ENCODE measurements around the gene RALGPS2.
A peak's percentile ranks its signal among the peaks of the same experiment; 100 is the strongest.

The RALGPS2 gene

GRCh38 chr1:178927003-178927402, 202.0 kb downstream of the RALGPS2 start:
- DNase-seq: no peak

GRCh38 chr1:178928041-178928440, 203.0 kb downstream of the RALGPS2 start:
- DNase-seq: no peak

GRCh38 chr1:178928976-178929375, 203.9 kb downstream of the RALGPS2 start:
- no peak for DNase-seq

DNA sequence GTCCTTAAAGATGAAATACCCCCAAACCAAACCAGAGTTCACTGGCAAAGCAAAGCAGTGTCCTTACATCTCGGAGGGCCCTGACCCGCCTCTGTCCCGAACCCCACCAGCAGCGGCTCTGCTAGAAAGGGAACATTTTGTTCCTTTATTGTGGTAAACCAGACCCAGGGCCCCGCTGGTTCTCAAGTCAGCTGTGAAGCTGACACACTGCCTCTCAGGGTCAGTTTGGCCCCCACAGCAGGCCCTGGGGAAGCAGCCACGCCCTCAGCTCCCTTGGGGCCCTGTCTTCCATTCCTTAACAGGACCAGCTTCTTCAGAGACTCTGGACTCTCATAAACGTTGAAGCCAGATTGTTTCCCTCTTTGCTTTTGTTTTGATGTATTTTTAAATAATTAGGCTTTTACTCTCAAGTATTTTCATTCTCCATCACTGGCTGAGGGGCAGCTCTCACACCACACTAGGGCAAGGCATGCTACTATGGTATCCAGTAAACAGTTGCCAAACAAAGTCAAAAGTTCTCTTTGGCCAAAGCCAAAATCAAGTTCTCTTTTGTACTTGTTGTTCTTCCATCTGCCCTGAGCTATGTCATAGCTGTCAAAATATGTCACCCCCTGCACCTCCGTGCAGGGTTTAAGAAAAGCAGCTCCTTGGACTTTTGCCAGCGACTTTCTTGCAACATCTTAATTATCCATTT, 207.0 kb downstream of the RALGPS2 start:
- no peak for DNase-seq

GRCh38 chr1:178932552-178932906, 207.5 kb downstream of the RALGPS2 start:
- DNase-seq: no peak

DNA sequence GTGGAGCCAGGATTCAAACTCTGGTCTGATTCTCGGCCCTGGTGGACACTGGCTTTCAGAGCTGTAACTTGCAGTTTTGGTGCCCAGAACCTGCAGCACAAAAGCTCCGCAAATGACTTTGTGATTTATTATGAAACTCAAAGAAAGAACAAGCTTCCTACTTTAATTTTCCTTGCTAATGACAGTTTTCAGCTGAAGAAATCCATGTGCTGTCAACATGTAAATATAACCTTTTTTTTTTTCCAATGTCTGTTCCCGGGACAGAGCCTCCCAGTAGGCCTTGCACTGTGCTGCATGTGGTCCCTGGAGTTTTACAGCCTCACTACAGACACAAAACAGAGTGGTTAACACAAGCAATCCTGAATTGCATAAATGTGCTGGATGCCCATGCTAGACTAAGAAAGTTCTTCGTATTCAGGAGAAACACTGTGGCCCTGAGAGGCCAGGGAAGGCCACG, 208.1 kb downstream of the RALGPS2 start:
- DNase-seq: no peak

GRCh38 chr1:178933709-178934490, 208.9 kb downstream of the RALGPS2 start:
- peak; percentile 18 for DNase-seq

DNA sequence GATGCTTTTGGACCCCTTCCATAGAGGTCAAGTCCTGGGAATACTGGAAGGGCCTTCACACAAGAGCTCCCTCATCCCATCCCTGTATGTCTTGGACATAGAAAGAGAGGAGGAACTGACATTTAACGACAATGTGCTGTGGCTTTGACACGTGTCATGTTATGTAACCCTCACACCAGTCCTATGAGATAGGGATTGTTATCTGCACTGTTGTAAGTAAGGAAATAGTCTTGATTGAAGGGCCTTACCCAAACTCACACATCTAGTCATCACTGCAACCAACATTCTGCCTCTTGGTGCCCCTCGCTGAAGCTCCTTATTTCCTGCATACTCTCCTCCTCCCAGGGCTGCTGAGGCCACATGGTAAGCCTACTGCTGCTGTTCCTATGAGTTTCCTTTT, 209.5 kb downstream of the RALGPS2 start:
- DNase-seq: no peak

DNA sequence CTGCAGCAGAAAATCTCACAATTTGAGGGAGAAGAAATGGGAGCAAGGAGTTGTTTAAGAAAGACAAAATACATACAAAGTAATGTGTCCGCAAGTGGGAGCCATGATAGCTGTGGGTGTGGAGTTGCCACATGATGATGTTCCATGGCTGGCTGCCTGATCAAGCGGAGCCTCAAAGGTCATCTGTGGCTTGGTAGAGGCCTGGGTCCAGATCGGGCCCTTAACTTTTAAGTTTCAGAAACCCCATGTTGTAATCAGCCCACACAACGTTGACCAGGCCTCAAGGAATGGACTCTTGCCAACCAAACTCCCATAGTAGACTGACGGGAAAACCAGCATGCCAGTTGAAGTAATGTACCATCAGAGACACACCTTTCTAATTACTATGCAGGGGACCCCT, 210.6 kb downstream of the RALGPS2 start:
- no peak for DNase-seq

DNA sequence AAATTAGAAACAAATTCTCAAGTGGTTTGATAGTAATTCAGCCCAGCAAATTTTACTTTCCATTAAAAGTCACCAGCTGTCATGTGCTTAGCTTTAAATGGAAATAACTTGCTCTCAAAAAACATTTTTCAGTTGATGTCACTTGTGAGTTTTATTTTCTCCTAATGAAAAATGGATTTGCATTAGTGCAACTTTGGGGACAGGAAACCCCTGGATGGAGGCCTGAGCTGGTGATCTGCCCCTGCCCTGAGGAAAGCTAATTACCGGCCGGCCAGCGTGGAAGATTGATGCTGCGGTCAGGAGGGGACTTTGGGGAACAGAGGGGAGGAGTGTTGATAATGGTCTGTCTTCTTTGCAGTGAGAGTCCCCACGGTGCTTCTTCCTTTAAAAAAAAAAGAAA, 212.7 kb downstream of the RALGPS2 start:
- no peak for DNase-seq

DNA sequence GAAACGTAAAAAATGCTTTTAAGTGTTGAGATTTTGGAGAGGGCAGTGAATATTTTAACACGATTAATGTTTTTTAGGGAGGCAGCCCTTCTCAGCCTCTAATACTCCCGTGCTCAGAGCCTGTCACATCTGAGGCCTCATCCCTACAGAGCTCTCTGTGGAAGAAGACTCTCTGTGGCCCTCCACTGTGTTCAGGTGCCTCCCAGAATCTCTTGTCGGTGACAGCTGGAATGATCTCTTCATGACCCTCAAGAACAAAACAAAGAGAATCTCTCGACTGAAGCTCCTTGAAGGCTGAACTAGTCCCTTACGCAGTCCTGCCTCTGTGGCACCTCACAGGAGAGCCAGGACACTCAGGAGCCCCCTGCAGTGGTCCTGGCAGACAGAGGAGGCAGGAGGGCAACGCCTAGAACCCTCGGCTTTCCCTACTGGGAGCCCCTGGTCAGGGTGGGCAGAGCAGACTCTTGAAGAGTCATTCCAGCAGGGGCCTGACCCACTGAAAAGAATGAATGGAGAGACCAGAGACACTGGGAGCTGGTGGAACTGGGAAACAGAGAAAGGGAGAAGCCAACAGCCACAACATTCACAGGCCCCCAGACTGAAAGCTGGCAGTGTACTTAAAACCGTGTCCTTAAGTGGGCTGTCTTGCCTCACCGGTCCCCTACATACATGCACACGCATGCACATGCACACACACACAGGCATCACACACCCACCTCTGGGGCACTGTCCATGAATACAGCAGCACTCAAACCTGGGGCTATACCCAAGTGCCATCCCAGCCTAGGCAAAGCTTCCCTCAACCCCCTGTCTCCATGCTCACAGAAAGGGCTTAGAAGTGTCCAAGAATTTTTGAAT, 213.3 kb downstream of the RALGPS2 start:
- DNase-seq: no peak

- no peak for DNase-seq
Measured at GRCh38 chr1:178938959-178939317, 213.9 kb downstream of the RALGPS2 start.

DNA sequence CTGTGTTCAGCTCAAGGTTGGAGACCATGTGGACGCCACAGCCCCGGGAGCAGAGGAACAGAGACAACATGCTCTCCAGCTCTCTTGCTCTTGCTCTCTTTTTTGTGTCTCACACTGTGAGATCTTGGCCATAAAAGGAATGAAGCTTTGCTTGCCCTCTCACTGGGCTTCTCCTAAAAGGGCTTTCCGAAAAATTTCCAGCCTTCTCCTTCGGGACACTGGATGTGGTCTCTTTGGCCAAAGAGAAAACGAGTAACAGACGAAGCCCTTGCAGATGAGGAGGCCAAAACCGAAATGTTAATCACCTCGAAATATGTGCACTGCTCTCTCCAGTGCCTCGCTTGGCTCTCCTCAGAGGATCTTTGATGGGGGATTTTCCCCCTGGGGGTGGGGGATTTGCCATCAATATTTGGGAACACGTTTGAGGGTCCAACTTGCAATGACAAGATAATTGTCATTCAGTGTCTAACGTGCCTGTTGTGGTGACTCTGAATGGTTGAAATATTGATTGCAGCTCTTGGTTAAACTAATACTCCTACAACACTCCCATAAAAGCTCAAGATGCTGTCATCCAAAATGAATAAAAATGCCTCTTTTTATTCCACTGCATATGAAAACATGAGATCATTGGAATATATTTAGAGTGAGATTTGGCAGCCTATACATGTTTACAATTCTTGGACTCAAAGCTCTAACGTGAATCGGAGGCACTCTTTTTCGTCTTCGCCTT, 214.5 kb downstream of the RALGPS2 start:
- DNase-seq: no peak

GRCh38 chr1:178940068-178940765, 215.2 kb downstream of the RALGPS2 start:
- no peak for DNase-seq

DNA sequence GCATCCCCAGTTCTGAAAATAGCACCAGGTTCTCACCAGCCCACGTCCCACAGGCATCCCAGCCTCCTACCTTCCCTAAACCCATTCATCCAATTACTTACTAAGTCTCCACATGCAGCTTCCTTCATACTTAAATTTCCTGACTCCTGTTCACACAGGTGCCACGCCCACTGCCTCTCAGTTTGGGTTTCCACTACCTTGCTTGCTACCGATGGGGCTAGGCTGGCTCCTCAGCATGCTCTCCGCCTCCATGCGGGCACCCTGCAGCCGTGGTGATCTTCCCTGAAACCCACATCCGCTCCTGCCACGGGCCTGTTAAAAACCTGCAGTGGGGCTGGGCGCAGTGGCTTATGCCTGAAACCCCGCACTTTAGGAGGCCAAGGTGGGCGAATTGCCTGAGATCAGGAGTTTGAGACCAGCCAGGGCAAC, 216.2 kb downstream of the RALGPS2 start:
- DNase-seq: no peak

DNA sequence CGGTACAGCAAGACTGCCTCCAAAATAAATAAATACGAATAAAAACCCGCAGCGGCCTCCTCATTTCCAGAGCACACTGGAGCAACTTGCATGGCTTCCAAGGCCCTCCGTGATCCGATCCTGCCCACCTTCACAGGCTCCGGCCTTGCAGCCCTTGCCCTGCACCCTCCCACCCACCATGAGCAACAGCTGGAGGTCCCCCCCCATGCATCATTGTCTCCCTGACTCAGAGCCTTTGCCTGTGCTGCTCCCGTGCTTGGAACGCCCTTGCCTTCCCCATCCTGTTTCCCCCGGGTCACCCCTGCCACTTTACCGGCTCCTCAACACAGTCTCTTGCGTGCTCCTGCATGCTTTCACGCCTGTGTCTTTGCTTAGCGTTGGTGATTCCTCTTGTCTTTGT, 216.8 kb downstream of the RALGPS2 start:
- DNase-seq: no peak

- no peak for DNase-seq
Measured at GRCh38 chr1:178942285-178943198, 217.5 kb downstream of the RALGPS2 start.

- DNase-seq: no peak
Measured at GRCh38 chr1:178944729-178945128, 219.7 kb downstream of the RALGPS2 start.

DNA sequence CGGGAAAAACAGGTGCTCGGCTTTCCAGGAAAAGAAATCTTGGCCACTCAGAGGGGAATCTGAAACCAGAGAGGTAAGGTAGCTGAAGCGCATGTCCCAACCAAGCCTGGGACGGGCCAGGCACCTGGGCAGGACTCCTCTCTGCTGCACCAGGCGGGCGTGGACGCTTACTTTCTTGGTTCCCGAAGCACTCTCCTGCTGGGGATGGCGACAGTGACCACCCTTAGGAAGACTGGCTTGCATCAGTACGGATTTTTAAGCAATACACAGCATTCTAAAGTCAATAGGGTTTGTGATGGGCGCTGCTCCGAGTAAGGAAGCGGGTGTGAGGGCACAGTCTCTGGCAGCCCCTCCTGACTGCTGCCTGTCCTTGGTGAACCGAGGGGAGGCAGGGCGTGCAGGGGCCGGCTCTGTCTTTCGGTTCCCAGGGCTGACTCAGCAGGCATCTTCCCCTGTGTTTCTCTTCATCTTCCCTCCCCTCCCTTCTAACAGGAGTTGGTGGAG, 220.8 kb downstream of the RALGPS2 start:
- DNase-seq: no peak

DNA sequence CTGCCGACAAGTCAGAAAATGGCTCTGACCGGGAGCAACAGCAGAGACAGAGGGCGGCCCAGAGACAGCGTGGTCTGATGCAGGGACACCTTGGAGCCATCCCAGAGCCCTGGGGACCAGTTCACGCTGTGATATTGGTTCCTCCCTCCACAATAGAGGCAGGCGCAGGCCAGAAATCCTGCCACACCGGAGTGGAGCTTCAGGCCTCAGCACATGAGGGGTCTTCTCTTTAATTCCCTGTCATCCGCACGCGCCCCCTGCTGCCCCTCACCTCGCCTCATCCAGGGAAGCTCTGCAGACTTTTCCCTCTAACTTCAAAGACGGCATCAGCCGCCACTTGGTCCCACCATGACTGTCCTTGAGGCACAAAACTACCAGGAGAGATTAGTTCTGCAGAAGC, 221.4 kb downstream of the RALGPS2 start:
- no peak for DNase-seq

Measured in NCI-H1436 (cell line).